ENCODE results near the gene DUXA.

- TF ChIP-seq CTCF (IDR thresholded peaks at IDR 0.05) (no peak), POLR2A (IDR thresholded peaks at IDR 0.05) (no peak)
Measured at GRCh38 chr19:57210381-57210780, 43.1 kb upstream of the DUXA start.
